ENCODE results near the gene IRX6. TPM values are rescaled to one million over a fixed set of nuclear protein-coding genes. Genes with fewer than 3 reads are reported as not detected.

IRX6 gene
- total RNA-seq, 1 experiment from 2014 or later = not detected

DNA sequence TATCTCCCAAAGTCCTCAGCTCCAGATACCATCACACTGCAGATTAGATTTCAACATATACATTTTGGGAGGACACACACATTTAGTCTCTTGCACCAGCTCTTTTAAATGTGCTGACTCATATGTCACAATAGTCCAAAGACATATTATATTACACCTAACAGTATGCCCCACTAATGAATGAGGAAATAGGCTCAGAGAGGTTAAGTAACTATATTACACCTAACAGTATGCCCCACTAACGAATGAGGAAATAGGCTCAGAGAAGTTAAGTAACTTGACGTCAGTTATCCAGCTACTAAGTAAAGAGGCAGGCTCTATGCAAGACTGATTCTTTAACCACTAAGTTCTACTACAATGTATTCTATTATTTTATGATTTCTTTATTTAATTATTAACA lies 9.7 kb downstream of the IRX6 start:
- no peaks in the 10 kb centered on the region for H4K20me1 ChIP-seq (ENCODE audit: control insufficient read depth, insufficient read depth, insufficient read length)
- no peak overlapping the region for H2AK5ac ChIP-seq (ENCODE audit: insufficient read length, low read length)
- no peak for DNase-seq
- no peaks in the 10 kb centered on the region for H3K9me3 ChIP-seq (ENCODE audit: control insufficient read depth, low read depth, low read length)
- no peak overlapping the region for H3K4me2 ChIP-seq (ENCODE audit: insufficient read depth, insufficient read length, low read length)
- H2BK5ac ChIP-seq (ENCODE audit: insufficient read length, low read length) = no peak overlapping the region
- H2AFZ ChIP-seq (ENCODE audit: low read length) = no peak overlapping the region
- H3K9ac ChIP-seq (ENCODE audit: extremely low read depth, insufficient read length, low read length) = no peak overlapping the region
- no peaks in the 10 kb centered on the region for H3K79me2 ChIP-seq (ENCODE audit: insufficient read depth, low read length)
- H2BK12ac ChIP-seq (ENCODE audit: insufficient read length, low read depth, low read length) = no peak overlapping the region
- peaks cover 100% of the 10 kb centered on the region for H3K27me3 Mint-ChIP-seq (ENCODE audit: low read depth)
- no peak overlapping the region for H3K4ac ChIP-seq (ENCODE audit: low read depth, low read length)
- peaks cover 12% of the 10 kb centered on the region for H3K23me2 ChIP-seq (ENCODE audit: insufficient read length, low read depth, low read length, poor library complexity, severe bottlenecking)
- H3K4me3 Mint-ChIP-seq = no peak overlapping the region
- H3K27ac ChIP-seq (ENCODE audit: insufficient read length, low read depth, low read length) = no peak overlapping the region
- H3K4me1 ChIP-seq (ENCODE audit: insufficient read depth, low read length) = no peaks in the 10 kb centered on the region
- H3K23ac ChIP-seq (ENCODE audit: insufficient read length, low read depth, low read length) = no peak overlapping the region
- H4K8ac ChIP-seq (replicated peaks; ENCODE audit: insufficient read length, low read depth, low read length) = no peak overlapping the region
- no peak overlapping the region for H2BK120ac ChIP-seq (ENCODE audit: low read depth, low read length, poor library complexity, severe bottlenecking)
- H3K36me3 Mint-ChIP-seq (ENCODE audit: insufficient read depth in 1 of 3, low read depth in 3 of 3) = no peaks in the 10 kb centered on the region
- H2BK20ac ChIP-seq (ENCODE audit: low read depth, low read length, poor library complexity, severe bottlenecking) = no peak overlapping the region
- no CpG with 5 or more reads among the region's 2 CpGs for WGBS (ENCODE audit: extremely low coverage, insufficient read length, low lambda C conversion rate)
- TF ChIP-seq, protein P1, sequence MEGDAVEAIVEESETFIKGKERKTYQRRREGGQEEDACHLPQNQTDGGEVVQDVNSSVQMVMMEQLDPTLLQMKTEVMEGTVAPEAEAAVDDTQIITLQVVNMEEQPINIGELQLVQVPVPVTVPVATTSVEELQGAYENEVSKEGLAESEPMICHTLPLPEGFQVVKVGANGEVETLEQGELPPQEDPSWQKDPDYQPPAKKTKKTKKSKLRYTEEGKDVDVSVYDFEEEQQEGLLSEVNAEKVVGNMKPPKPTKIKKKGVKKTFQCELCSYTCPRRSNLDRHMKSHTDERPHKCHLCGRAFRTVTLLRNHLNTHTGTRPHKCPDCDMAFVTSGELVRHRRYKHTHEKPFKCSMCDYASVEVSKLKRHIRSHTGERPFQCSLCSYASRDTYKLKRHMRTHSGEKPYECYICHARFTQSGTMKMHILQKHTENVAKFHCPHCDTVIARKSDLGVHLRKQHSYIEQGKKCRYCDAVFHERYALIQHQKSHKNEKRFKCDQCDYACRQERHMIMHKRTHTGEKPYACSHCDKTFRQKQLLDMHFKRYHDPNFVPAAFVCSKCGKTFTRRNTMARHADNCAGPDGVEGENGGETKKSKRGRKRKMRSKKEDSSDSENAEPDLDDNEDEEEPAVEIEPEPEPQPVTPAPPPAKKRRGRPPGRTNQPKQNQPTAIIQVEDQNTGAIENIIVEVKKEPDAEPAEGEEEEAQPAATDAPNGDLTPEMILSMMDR (conservative IDR thresholded peaks at IDR 0.05) = no peak
- no peaks in the 10 kb centered on the region for H3K79me1 ChIP-seq (ENCODE audit: insufficient read depth, low read depth, low read length, poor library complexity, severe bottlenecking)
- H4K91ac ChIP-seq (ENCODE audit: insufficient read length, low read depth, low read length) = no peak overlapping the region
- H3K4me1 Mint-ChIP-seq = peaks cover 24 to 31% of the 10 kb centered on the region in 2 experiments
- H4K5ac ChIP-seq (ENCODE audit: insufficient read length, low read depth, low read length) = no peak overlapping the region
- peaks cover 61% of the 10 kb centered on the region; the same call in 1 of the 2 replicates for H3K27me3 ChIP-seq (ENCODE audit: insufficient read depth, low read length)
- H3K14ac ChIP-seq (ENCODE audit: insufficient read depth, low read length) = no peak overlapping the region
- no peak overlapping the region for H3T11ph ChIP-seq (ENCODE audit: low read length)
- H3K9me3 Mint-ChIP-seq = 0 out of 5 replicates have a peak, but pooled peaks cover 0 to 4% of the 10 kb centered on the region in 2 experiments
- no peak overlapping the region for H3K27ac Mint-ChIP-seq
- H3K18ac ChIP-seq (ENCODE audit: insufficient read length, low read depth, low read length) = no peak overlapping the region
- no peak overlapping the region for H2BK15ac ChIP-seq (ENCODE audit: low read depth, low read length)
- H3K56ac ChIP-seq (ENCODE audit: insufficient read length, low read depth, low read length) = no peak overlapping the region
